ENCODE data around the gene CACNA1E. TPM values are rescaled to one million over a fixed set of nuclear protein-coding genes. Genes with fewer than 3 reads are reported as not detected.

CACNA1E gene
- total and polyA plus RNA-seq, 2 donors (not counting 1 experiment from before 2014, with no cell fraction given) = 0.37 to 0.40 TPM

DNA sequence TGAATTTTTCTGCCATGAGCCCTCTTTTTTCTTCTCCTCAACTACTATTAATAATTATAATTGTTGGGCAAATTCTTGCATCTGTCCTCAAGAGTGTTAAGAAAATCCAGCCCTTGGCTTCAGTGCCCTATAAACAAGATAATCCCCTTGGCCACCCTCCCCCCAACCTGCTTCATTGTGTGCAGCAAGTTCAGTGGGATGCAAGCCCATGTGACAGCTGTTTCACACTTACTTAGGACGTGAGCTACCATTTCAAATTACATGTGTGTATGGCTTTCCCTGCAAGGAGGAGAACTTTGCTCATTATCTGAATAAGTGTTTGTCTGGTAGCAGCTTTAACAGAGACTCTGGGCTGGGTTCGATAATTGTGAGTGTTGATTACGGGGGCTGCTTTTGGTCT is 276.2 kb downstream of the CACNA1E start:
- no peaks in the 10 kb centered on the region for H3K36me3 ChIP-seq (replicated peaks in 1 of 2; ENCODE audit: control extremely low read depth in 1 of 2, control insufficient read depth in 1 of 2, extremely low read depth in 1 of 2, insufficient read depth in 2 of 2, low read length in 1 of 2)
- WGBS (ENCODE audit: insufficient coverage) = 100% methylated on average over 1 of the region's 3 CpGs
- intact Hi-C loops (cut with micrococcal nuclease) = no loop called here
- no peak overlapping the region for H3K4me2 ChIP-seq (replicated peaks; ENCODE audit: low read depth, low read length, poor library complexity, severe bottlenecking)
- peaks cover 3% of the 10 kb centered on the region for H3K27me3 Mint-ChIP-seq
- H3K27ac ChIP-seq (ENCODE audit: low read length in 2 of 2) = no peak overlapping the region
- POLR2A ChIA-PET = no interaction called here
- no peaks in the 10 kb centered on the region for H3K9me3 ChIP-seq (ENCODE audit: control extremely low read depth in 1 of 3, control insufficient read depth in 2 of 3, insufficient read depth in 1 of 3, low read length in 2 of 3)
- CTCF ChIA-PET = no interaction called here
- H3K9ac ChIP-seq (ENCODE audit: low read length) = no peak overlapping the region
- no peak for ATAC-seq (ENCODE audit: low read depth)
- H3K4me3 Mint-ChIP-seq = no peak overlapping the region
- H3K4me3 ChIP-seq (ENCODE audit: control extremely low read depth in 1 of 5, extremely low read depth in 1 of 5, insufficient read depth in 1 of 5, low read depth in 2 of 5, low read length in 4 of 5) = no peak overlapping the region
- no peak for DNase-seq
- TF ChIP-seq, protein P1, sequence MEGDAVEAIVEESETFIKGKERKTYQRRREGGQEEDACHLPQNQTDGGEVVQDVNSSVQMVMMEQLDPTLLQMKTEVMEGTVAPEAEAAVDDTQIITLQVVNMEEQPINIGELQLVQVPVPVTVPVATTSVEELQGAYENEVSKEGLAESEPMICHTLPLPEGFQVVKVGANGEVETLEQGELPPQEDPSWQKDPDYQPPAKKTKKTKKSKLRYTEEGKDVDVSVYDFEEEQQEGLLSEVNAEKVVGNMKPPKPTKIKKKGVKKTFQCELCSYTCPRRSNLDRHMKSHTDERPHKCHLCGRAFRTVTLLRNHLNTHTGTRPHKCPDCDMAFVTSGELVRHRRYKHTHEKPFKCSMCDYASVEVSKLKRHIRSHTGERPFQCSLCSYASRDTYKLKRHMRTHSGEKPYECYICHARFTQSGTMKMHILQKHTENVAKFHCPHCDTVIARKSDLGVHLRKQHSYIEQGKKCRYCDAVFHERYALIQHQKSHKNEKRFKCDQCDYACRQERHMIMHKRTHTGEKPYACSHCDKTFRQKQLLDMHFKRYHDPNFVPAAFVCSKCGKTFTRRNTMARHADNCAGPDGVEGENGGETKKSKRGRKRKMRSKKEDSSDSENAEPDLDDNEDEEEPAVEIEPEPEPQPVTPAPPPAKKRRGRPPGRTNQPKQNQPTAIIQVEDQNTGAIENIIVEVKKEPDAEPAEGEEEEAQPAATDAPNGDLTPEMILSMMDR (IDR thresholded peaks at IDR 0.05) = no peak
- no peak for TF ChIP-seq EZH2 (IDR thresholded peaks at IDR 0.05; ENCODE audit: borderline replicate concordance, insufficient read depth, low read depth, low read length, poor library complexity, severe bottlenecking)
- H3K79me2 ChIP-seq (ENCODE audit: control insufficient read depth, insufficient read depth, low read length) = no peaks in the 10 kb centered on the region
- no peaks in the 10 kb centered on the region for H3K4me1 Mint-ChIP-seq
- no peaks in the 10 kb centered on the region for H3K9me3 Mint-ChIP-seq (ENCODE audit: insufficient read depth)
- no peaks in the 10 kb centered on the region for H4K20me1 ChIP-seq (ENCODE audit: control insufficient read depth, insufficient read depth, low read length, poor library complexity, severe bottlenecking)
- H3K4me1 ChIP-seq (ENCODE audit: control insufficient read depth in 2 of 2, insufficient read depth in 2 of 2, low read length in 2 of 2) = no peaks in the 10 kb centered on the region
- H3K27ac Mint-ChIP-seq = no peak overlapping the region
- no peaks in the 10 kb centered on the region for H3K27me3 ChIP-seq (replicated peaks in 1 of 4; ENCODE audit: control extremely low read depth in 1 of 4, control insufficient read depth in 3 of 4, insufficient read depth in 4 of 4, low read length in 3 of 4)
- no peak overlapping the region for H2AFZ ChIP-seq (ENCODE audit: insufficient read depth, low read depth, low read length, poor library complexity, severe bottlenecking)

DNA sequence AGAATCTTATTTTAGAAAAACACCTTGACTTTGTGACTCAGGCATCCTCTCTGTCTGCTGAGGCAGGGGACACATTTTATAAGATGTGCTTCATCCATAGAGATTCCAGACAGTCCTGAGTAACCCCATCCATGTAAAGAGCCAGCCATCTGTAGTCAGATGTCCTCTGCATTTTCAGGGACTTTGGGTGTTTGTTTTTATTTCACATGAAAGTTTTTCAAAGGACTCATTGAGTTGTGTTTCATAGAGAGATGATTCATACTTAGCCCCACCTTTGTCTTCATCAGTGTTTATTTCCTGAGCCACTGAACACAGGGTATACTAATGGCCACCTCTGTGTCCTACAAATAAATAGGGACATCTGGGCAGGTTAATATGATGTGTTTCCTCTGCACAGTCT is 280.4 kb downstream of the CACNA1E start:
- Histone ChIP-seq H3K36me3 (replicated peaks in 1 of 2; ENCODE audit: control extremely low read depth in 1 of 2, control insufficient read depth in 1 of 2, extremely low read depth in 1 of 2, insufficient read depth in 2 of 2, low read length in 1 of 2) (no peaks in the 10 kb centered on the region), H3K4me2 (replicated peaks; ENCODE audit: low read depth, low read length, poor library complexity, severe bottlenecking) (no peak overlapping the region), H2AFZ (ENCODE audit: insufficient read depth, low read depth, low read length, poor library complexity, severe bottlenecking) (no peak overlapping the region), H3K27ac (ENCODE audit: low read length in 2 of 2) (no peak overlapping the region), H3K9me3 (ENCODE audit: control extremely low read depth in 1 of 3, control insufficient read depth in 2 of 3, insufficient read depth in 1 of 3, low read length in 2 of 3) (no peaks in the 10 kb centered on the region), H3K9ac (ENCODE audit: low read length) (no peak overlapping the region), H4K20me1 (ENCODE audit: control insufficient read depth, insufficient read depth, low read length, poor library complexity, severe bottlenecking) (no peaks in the 10 kb centered on the region), H3K79me2 (ENCODE audit: control insufficient read depth, insufficient read depth, low read length) (no peaks in the 10 kb centered on the region), H3K4me1 (ENCODE audit: control insufficient read depth in 2 of 2, insufficient read depth in 2 of 2, low read length in 2 of 2) (no peaks in the 10 kb centered on the region), H3K27me3 (replicated peaks in 1 of 4; ENCODE audit: control extremely low read depth in 1 of 4, control insufficient read depth in 3 of 4, insufficient read depth in 4 of 4, low read length in 3 of 4) (no peaks in the 10 kb centered on the region), H3K4me3 (ENCODE audit: control extremely low read depth in 1 of 5, extremely low read depth in 1 of 5, insufficient read depth in 1 of 5, low read depth in 2 of 5, low read length in 4 of 5) (no peak overlapping the region)
- ATAC-seq (ENCODE audit: low read depth) = no peak
- H3K4me1 Mint-ChIP-seq = no peaks in the 10 kb centered on the region
- POLR2A ChIA-PET = no interaction called here
- CTCF ChIA-PET = no interaction called here
- no peak overlapping the region for H3K27ac Mint-ChIP-seq
- intact Hi-C loops (cut with micrococcal nuclease) = no loop called here
- peaks cover 5% of the 10 kb centered on the region for H3K27me3 Mint-ChIP-seq
- no peaks in the 10 kb centered on the region for H3K9me3 Mint-ChIP-seq (ENCODE audit: insufficient read depth)
- no peak overlapping the region for H3K4me3 Mint-ChIP-seq
- DNase-seq = no peak
- TF ChIP-seq EZH2 (IDR thresholded peaks at IDR 0.05; ENCODE audit: borderline replicate concordance, insufficient read depth, low read depth, low read length, poor library complexity, severe bottlenecking) = no peak
- TF ChIP-seq, protein P1 (IDR thresholded peaks at IDR 0.05) = no peak
